Measurements from ENCODE around the gene UVRAG. TPM values are rescaled to one million over a fixed set of nuclear protein-coding genes. Genes with fewer than 3 reads are reported as not detected.

UVRAG gene
- total and polyA plus RNA-seq, 4 experiments from 2014 or later: 11.2 to 32.2 (median 21.3) TPM

Other genes starting within 250 kb of the UVRAG start
- gene MAP6, start 146.2 kb upstream of the UVRAG start, total RNA-seq: not detected
- not detected for gene MAP6, start 146.2 kb upstream of the UVRAG start, polyA plus RNA-seq
- not detected for gene MOGAT2, start 97.4 kb upstream of the UVRAG start, total RNA-seq
- not detected for gene MOGAT2, start 97.4 kb upstream of the UVRAG start, polyA plus RNA-seq
- gene DGAT2, start 46.4 kb upstream of the UVRAG start, total RNA-seq: under 1 TPM; 0.17 to 0.35 TPM
- gene DGAT2, start 46.4 kb upstream of the UVRAG start, polyA plus RNA-seq: under 1 TPM; 0.08 to 0.38 TPM

Data from CD4-positive, alpha-beta memory T cell (primary cell).